GM12801 (cell line): ENCODE results near the gene MTFMT.

Experiments used
- CTCF ChIP-seq: IDR thresholded peaks from one replicate; pipeline ENCODE4 v1.5.1; 2011; ENCODE audit warnings: control low read depth; ENCODE audit not compliant: insufficient read length; ENCODE audit errors: extremely low read depth

The MTFMT gene

GRCh38 chr15:65028921-65029735, at the start of gene MTFMT:
MTFMT (minus strand) TSS chr15:65029639; CDS start chr15:65029613, 26 bp downstream.
- TF ChIP-seq CTCF, result no peak

GRCh38 chr15:65077981-65078352, 48.5 kb upstream of the MTFMT start:
- TF ChIP-seq CTCF, result no peak

DNA sequence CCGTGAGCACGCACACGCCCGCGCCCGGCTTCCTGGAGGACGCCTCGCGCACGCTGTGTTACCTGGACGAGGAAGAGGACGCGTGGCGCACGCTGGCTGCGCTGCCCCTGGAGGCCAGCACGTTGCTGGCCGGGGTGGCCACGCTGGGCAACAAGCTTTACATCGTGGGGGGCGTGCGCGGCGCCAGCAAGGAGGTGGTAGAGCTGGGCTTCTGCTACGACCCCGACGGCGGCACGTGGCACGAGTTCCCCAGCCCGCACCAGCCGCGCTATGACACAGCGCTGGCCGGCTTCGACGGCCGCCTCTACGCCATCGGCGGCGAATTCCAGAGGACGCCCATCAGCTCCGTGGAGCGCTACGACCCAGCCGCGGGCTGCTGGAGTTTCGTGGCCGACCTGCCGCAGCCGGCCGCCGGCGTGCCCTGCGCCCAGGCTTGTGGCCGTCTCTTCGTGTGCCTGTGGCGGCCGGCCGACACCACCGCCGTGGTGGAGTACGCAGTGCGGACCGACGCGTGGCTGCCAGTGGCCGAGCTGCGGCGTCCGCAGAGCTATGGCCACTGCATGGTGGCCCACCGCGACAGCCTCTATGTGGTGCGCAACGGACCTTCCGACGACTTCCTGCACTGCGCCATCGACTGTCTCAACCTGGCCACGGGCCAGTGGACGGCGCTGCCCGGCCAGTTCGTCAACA, 48.0 kb upstream of the MTFMT start:
- TF ChIP-seq CTCF, result no peak

DNA sequence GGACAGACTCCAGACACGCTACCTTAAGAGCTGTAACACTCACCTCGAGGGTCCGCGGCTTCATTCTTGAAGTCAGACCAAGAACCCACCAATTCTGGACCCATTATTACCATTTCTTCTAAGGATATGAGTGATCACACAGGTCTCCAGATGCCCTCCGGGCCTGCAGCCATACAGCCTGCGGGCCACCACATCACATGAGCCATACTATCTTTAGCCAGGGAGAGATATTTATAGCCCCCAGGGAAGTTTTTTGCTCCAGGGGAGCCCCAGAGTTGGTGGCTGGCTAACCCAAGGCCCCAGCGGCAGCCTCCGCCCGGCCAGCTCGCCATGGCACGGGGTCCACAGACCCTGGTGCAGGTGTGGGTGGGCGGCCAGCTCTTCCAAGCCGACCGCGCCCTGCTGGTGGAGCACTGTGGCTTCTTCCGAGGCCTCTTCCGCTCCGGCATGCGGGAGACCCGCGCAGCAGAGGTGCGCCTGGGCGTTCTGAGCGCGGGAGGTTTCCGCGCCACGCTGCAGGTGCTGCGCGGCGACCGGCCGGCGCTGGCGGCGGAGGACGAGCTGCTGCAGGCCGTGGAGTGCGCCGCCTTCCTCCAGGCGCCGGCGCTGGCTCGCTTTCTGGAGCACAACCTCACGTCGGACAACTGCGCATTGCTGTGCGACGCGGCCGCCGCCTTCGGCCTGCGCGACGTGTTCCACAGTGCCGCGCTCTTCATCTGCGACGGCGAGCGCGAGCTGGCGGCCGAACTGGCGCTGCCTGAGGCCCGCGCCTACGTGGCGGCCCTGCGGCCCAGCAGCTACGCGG, 47.2 kb upstream of the MTFMT start, which contains the start of gene KBTBD13:
Gene KBTBD13, plus strand, starts transcription at position 261 of the 805 bp plus-strand sequence. Its CDS starts 70 bp downstream, at position 331.
- no peak for TF ChIP-seq CTCF

- TF ChIP-seq CTCF, result no peak
These were observed 43.2 kb upstream of the MTFMT start for GRCh38 chr15:65072617-65073016.

GRCh38 chr15:65072027-65072426, 42.6 kb upstream of the MTFMT start:
- TF ChIP-seq CTCF, result no peak

GRCh38 chr15:65071381-65071811, 42.0 kb upstream of the MTFMT start:
- TF ChIP-seq CTCF, result no peak
